Measurements from ENCODE around the gene SMYD2.

DNA sequence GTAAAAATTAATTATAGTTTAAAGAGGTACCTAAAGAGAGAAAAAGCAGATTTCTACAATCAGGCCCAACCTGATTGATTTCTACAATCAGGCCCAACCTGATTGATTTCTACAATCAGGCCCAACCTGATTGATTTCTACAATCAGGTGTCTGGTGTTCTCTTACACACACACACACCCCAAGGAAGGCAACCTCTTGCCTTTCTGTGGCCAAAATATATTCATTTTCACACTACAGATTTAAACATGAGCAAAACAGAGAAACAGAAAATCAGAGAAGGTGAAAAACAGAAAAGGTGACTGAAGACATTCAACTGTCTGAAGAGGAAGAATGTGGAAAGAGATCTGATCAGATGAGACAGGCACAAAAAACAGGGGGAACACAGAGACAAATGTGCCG is 104.5 kb downstream of the SMYD2 start:
- TF ChIP-seq, protein P1, sequence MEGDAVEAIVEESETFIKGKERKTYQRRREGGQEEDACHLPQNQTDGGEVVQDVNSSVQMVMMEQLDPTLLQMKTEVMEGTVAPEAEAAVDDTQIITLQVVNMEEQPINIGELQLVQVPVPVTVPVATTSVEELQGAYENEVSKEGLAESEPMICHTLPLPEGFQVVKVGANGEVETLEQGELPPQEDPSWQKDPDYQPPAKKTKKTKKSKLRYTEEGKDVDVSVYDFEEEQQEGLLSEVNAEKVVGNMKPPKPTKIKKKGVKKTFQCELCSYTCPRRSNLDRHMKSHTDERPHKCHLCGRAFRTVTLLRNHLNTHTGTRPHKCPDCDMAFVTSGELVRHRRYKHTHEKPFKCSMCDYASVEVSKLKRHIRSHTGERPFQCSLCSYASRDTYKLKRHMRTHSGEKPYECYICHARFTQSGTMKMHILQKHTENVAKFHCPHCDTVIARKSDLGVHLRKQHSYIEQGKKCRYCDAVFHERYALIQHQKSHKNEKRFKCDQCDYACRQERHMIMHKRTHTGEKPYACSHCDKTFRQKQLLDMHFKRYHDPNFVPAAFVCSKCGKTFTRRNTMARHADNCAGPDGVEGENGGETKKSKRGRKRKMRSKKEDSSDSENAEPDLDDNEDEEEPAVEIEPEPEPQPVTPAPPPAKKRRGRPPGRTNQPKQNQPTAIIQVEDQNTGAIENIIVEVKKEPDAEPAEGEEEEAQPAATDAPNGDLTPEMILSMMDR (IDR thresholded peaks at IDR 0.05) = no peak
- TF ChIP-seq POLR2A (IDR thresholded peaks at IDR 0.05) = no peak

Measured in body of pancreas (tissue), 4 donors.